ENCODE results near the gene NBEA.

The NBEA gene

GRCh38 chr13:35255241-35255640, 313.2 kb downstream of the NBEA start:
- H3K4me3 ChIP-seq (ENCODE audit: control insufficient read depth, low read depth, low read length): no peak overlapping the region
- TF ChIP-seq CTCF (IDR thresholded peaks at IDR 0.05; ENCODE audit: control insufficient read depth, insufficient read depth, low read depth, low read length, missing control alignments): no peak
- no peak for DNase-seq (ENCODE audit: low read depth)

GRCh38 chr13:35256459-35257148, 314.5 kb downstream of the NBEA start:
- no peak overlapping the region for H3K4me3 ChIP-seq (ENCODE audit: control insufficient read depth, low read depth, low read length)
- TF ChIP-seq CTCF (IDR thresholded peaks at IDR 0.05; ENCODE audit: control insufficient read depth, insufficient read depth, low read depth, low read length, missing control alignments): no peak
- no peak for DNase-seq (ENCODE audit: low read depth)

- H3K4me3 ChIP-seq (ENCODE audit: control insufficient read depth, low read depth, low read length): no peak overlapping the region
- DNase-seq (ENCODE audit: low read depth): no peak
- TF ChIP-seq CTCF (IDR thresholded peaks at IDR 0.05; ENCODE audit: control insufficient read depth, insufficient read depth, low read depth, low read length, missing control alignments): no peak
Observed at GRCh38 chr13:35260316-35260715, 318.2 kb downstream of the NBEA start.

- DNase-seq (ENCODE audit: low read depth): no peak
- no peak for TF ChIP-seq CTCF (IDR thresholded peaks at IDR 0.05; ENCODE audit: control insufficient read depth, insufficient read depth, low read depth, low read length, missing control alignments)
- no peak overlapping the region for H3K4me3 ChIP-seq (ENCODE audit: control insufficient read depth, low read depth, low read length)
Observed at GRCh38 chr13:35266412-35266811, 324.3 kb downstream of the NBEA start.

- no peak for DNase-seq (ENCODE audit: low read depth)
- no peak for TF ChIP-seq CTCF (IDR thresholded peaks at IDR 0.05; ENCODE audit: control insufficient read depth, insufficient read depth, low read depth, low read length, missing control alignments)
- no peak overlapping the region for H3K4me3 ChIP-seq (ENCODE audit: control insufficient read depth, low read depth, low read length)
Observed at GRCh38 chr13:35278917-35279316, 336.8 kb downstream of the NBEA start.

- TF ChIP-seq CTCF (IDR thresholded peaks at IDR 0.05; ENCODE audit: control insufficient read depth, insufficient read depth, low read depth, low read length, missing control alignments): no peak
- no peak overlapping the region for H3K4me3 ChIP-seq (ENCODE audit: control insufficient read depth, low read depth, low read length)
- no peak for DNase-seq (ENCODE audit: low read depth)
Observed at GRCh38 chr13:35279500-35279899, 337.4 kb downstream of the NBEA start.

Measured in AG09309 (cell line).